ENCODE data around the gene MKLN1. TPM values are rescaled to one million over a fixed set of nuclear protein-coding genes. Genes with fewer than 3 reads are reported as not detected.

MKLN1 gene
- total RNA-seq, 3 donors from 2014 or later (not counting 1 experiment from before 2014, with no cell fraction given): 59.1 to 79.6 (median 65.0) TPM

DNA sequence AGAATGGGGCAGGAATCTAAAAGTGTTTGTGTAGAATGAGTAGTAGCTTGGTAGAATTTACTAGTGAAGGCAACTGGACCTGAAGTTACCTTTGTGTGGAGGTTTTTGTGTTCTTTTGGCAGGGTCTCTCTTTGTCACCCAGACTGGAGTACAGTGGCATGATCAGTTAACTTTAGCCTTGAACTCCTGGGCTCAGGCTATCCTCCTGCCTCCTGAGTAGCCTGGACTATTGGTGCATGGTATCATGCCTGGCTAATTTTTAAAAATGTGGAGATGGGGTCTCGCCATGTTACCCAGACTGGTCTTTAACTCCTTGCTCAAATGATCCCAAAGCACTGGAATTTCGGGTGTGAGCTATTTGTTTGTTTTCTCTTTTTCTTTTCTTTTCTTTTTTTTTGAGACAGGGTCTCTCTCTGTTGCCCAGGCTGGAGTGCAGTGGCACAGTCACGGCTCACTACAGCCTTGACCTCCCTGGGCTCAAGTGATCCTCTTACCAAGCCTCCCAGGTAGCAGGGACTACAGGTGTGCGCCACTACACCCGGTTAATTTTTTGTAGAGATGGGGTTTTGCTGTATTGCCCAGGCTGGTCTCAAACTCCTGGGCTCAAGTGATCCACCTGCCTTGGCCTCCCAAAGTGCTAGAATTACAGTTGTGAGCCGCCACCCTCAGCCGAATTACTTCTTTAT, 76.7 kb downstream of the MKLN1 start:
- no peak overlapping the region for H3K4me3 ChIP-seq (ENCODE audit: low read length)
- TF ChIP-seq, protein P1, sequence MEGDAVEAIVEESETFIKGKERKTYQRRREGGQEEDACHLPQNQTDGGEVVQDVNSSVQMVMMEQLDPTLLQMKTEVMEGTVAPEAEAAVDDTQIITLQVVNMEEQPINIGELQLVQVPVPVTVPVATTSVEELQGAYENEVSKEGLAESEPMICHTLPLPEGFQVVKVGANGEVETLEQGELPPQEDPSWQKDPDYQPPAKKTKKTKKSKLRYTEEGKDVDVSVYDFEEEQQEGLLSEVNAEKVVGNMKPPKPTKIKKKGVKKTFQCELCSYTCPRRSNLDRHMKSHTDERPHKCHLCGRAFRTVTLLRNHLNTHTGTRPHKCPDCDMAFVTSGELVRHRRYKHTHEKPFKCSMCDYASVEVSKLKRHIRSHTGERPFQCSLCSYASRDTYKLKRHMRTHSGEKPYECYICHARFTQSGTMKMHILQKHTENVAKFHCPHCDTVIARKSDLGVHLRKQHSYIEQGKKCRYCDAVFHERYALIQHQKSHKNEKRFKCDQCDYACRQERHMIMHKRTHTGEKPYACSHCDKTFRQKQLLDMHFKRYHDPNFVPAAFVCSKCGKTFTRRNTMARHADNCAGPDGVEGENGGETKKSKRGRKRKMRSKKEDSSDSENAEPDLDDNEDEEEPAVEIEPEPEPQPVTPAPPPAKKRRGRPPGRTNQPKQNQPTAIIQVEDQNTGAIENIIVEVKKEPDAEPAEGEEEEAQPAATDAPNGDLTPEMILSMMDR (IDR thresholded peaks at IDR 0.05): no peak
- DNase-seq (no peak), ATAC-seq (no peak)
- no peaks in the 10 kb centered on the region for H3K4me1 ChIP-seq (ENCODE audit: control insufficient read depth, insufficient read depth, low read length)
- peak overlapping the region in 1 of 2 donors; percentile 1 for H3K27ac Mint-ChIP-seq
- peaks cover 24 to 38% of the 10 kb centered on the region in 2 donors for H3K4me1 Mint-ChIP-seq
- H3K27me3 ChIP-seq (ENCODE audit: control insufficient read depth, insufficient read depth, low read length): no peaks in the 10 kb centered on the region
- no peak overlapping the region for H3K27ac ChIP-seq (ENCODE audit: low read length)
- 100% methylated on average over 7 of the region's 7 CpGs for WGBS (ENCODE audit: insufficient coverage)
- H3K9me3 ChIP-seq (ENCODE audit: control insufficient read depth, insufficient read depth, low read length): no peaks in the 10 kb centered on the region
- no peaks in the 10 kb centered on the region for H3K9me3 Mint-ChIP-seq
- H3K36me3 Mint-ChIP-seq: peaks cover 6% of the 10 kb centered on the region
- no peaks in the 10 kb centered on the region for H3K27me3 Mint-ChIP-seq (ENCODE audit: low read depth in 2 of 2)
- H3K4me3 Mint-ChIP-seq: no peak overlapping the region
- peaks cover 6% of the 10 kb centered on the region for H3K36me3 ChIP-seq (ENCODE audit: control insufficient read depth, insufficient read depth, low read length)
- intact Hi-C loops (cut with micrococcal nuclease): no loop called here

GRCh38 chr7:131409129-131409766, 81.6 kb downstream of the MKLN1 start:
- H3K4me3 Mint-ChIP-seq: no peak overlapping the region
- ATAC-seq: no peak
- H3K27ac Mint-ChIP-seq: no peak overlapping the region
- 98% methylated on average over 5 of the region's 5 CpGs for WGBS (ENCODE audit: insufficient coverage)
- peaks cover 17 to 23% of the 10 kb centered on the region in 2 donors for H3K4me1 Mint-ChIP-seq
- H3K4me1 ChIP-seq (ENCODE audit: control insufficient read depth, insufficient read depth, low read length): no peaks in the 10 kb centered on the region
- intact Hi-C loops (cut with micrococcal nuclease): no loop called here
- peaks cover 25% of the 10 kb centered on the region for H3K36me3 ChIP-seq (ENCODE audit: control insufficient read depth, insufficient read depth, low read length)
- no peaks in the 10 kb centered on the region for H3K27me3 Mint-ChIP-seq (ENCODE audit: low read depth in 2 of 2)
- H3K4me3 ChIP-seq (ENCODE audit: low read length): no peak overlapping the region
- TF ChIP-seq, protein P1 (IDR thresholded peaks at IDR 0.05): no peak
- H3K27ac ChIP-seq (ENCODE audit: low read length): no peak overlapping the region
- H3K9me3 Mint-ChIP-seq: no peaks in the 10 kb centered on the region
- no peaks in the 10 kb centered on the region for H3K27me3 ChIP-seq (ENCODE audit: control insufficient read depth, insufficient read depth, low read length)
- DNase-seq: no peak
- no peaks in the 10 kb centered on the region for H3K9me3 ChIP-seq (ENCODE audit: control insufficient read depth, insufficient read depth, low read length)
- H3K36me3 Mint-ChIP-seq: no peaks in the 10 kb centered on the region

DNA sequence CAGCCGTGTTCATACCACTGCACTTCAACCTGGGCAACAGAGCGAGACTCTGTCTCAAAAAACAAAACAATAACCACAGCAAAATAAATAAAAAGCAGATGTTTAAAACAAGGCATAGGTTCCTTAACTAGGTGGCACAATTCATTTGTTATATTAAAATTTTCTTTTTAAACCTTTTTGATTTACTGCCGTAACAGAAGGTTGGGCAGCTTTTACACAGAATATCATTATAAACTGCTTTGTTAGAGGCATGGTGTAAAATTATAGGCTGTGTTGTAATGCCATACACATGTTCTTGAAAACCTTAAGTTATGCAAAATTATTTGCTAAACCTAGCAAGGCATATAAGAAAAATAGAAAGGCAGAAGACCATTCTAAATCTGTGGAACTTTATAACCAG, 84.4 kb downstream of the MKLN1 start:
- H3K27me3 Mint-ChIP-seq (ENCODE audit: low read depth in 2 of 2): no peaks in the 10 kb centered on the region
- DNase-seq (no peak), ATAC-seq (no peak)
- Histone ChIP-seq H3K36me3 (ENCODE audit: control insufficient read depth, insufficient read depth, low read length) (peaks cover 34% of the 10 kb centered on the region), H3K27ac (ENCODE audit: low read length) (no peak overlapping the region), H3K9me3 (ENCODE audit: control insufficient read depth, insufficient read depth, low read length) (no peaks in the 10 kb centered on the region), H3K27me3 (ENCODE audit: control insufficient read depth, insufficient read depth, low read length) (no peaks in the 10 kb centered on the region), H3K4me3 (ENCODE audit: low read length) (no peak overlapping the region), H3K4me1 (ENCODE audit: control insufficient read depth, insufficient read depth, low read length) (no peaks in the 10 kb centered on the region)
- no peak overlapping the region for H3K27ac Mint-ChIP-seq
- intact Hi-C loops (cut with micrococcal nuclease): no loop called here
- no peaks in the 10 kb centered on the region for H3K9me3 Mint-ChIP-seq
- WGBS (ENCODE audit: insufficient coverage): 83% methylated on average over 1 of the region's 3 CpGs
- H3K36me3 Mint-ChIP-seq: no peaks in the 10 kb centered on the region
- no peak overlapping the region for H3K4me3 Mint-ChIP-seq
- TF ChIP-seq, protein P1 (IDR thresholded peaks at IDR 0.05): no peak
- peaks cover 4 to 11% of the 10 kb centered on the region in 2 donors for H3K4me1 Mint-ChIP-seq
